Measurements from ENCODE around the gene FURIN. TPM values are rescaled to one million over a fixed set of nuclear protein-coding genes. Genes with fewer than 3 reads are reported as not detected.

The FURIN gene
- total RNA-seq, 1 experiment from 2014 or later: 35.1 TPM

DNA sequence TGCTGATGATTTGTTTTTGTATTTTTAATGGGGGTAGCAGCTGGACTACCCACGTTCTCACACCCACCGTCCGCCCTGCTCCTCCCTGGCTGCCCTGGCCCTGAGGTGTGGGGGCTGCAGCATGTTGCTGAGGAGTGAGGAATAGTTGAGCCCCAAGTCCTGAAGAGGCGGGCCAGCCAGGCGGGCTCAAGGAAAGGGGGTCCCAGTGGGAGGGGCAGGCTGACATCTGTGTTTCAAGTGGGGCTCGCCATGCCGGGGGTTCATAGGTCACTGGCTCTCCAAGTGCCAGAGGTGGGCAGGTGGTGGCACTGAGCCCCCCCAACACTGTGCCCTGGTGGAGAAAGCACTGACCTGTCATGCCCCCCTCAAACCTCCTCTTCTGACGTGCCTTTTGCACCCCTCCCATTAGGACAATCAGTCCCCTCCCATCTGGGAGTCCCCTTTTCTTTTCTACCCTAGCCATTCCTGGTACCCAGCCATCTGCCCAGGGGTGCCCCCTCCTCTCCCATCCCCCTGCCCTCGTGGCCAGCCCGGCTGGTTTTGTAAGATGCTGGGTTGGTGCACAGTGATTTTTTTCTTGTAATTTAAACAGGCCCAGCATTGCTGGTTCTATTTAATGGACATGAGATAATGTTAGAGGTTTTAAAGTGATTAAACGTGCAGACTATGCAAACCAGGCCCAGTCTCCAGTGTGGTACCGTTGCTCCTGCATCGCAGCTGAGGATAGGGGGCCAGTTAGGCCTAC, 14.6 kb downstream of the FURIN start:
- Histone ChIP-seq H3K56ac (ENCODE audit: insufficient read length, low read depth, low read length) (no peak overlapping the region), H2BK15ac (ENCODE audit: low read depth, low read length) (no peak overlapping the region), H2BK120ac (ENCODE audit: low read depth, low read length, poor library complexity, severe bottlenecking) (no peak overlapping the region), H3K18ac (ENCODE audit: insufficient read length, low read depth, low read length) (no peak overlapping the region), H3K4ac (ENCODE audit: low read depth, low read length) (no peak overlapping the region), H3K79me2 (ENCODE audit: insufficient read depth, low read length) (no peaks in the 10 kb centered on the region), H2BK5ac (ENCODE audit: insufficient read length, low read length) (no peak overlapping the region), H3K27me3 (ENCODE audit: insufficient read depth, low read length) (no peaks in the 10 kb centered on the region), H4K5ac (ENCODE audit: insufficient read length, low read depth, low read length) (no peak overlapping the region), H2AFZ (ENCODE audit: low read length) (no peak overlapping the region), H2BK12ac (ENCODE audit: insufficient read length, low read depth, low read length) (no peak overlapping the region), H4K20me1 (ENCODE audit: control insufficient read depth, insufficient read depth, insufficient read length) (no peaks in the 10 kb centered on the region), H4K91ac (ENCODE audit: insufficient read length, low read depth, low read length) (no peak overlapping the region), H3K79me1 (ENCODE audit: insufficient read depth, low read depth, low read length, poor library complexity, severe bottlenecking) (no peaks in the 10 kb centered on the region), H3K4me2 (ENCODE audit: insufficient read depth, insufficient read length, low read length) (no peak overlapping the region), H3T11ph (ENCODE audit: low read length) (no peak overlapping the region), H3K27ac (ENCODE audit: insufficient read length, low read depth, low read length) (no peak overlapping the region), H2BK20ac (ENCODE audit: low read depth, low read length, poor library complexity, severe bottlenecking) (no peak overlapping the region), H4K8ac (replicated peaks; ENCODE audit: insufficient read length, low read depth, low read length) (no peak overlapping the region), H3K9me3 (ENCODE audit: control insufficient read depth, low read depth, low read length) (no peaks in the 10 kb centered on the region), H3K14ac (ENCODE audit: insufficient read depth, low read length) (0 out of 2 replicates have a peak overlapping the region, but pooled peaks have one; percentile 19), H3K4me1 (ENCODE audit: insufficient read depth, low read length) (no peaks in the 10 kb centered on the region), H3K9ac (ENCODE audit: extremely low read depth, insufficient read length, low read length) (no peak overlapping the region), H3K23ac (ENCODE audit: insufficient read length, low read depth, low read length) (no peak overlapping the region), H3K23me2 (ENCODE audit: insufficient read length, low read depth, low read length, poor library complexity, severe bottlenecking) (peaks cover 7% of the 10 kb centered on the region), H2AK5ac (ENCODE audit: insufficient read length, low read length) (no peak overlapping the region)
- no peak for DNase-seq
- no CpG with 5 or more reads among the region's 13 CpGs for WGBS (ENCODE audit: extremely low coverage, insufficient read length, low lambda C conversion rate)
- H3K36me3 Mint-ChIP-seq (ENCODE audit: insufficient read depth in 1 of 3, low read depth in 3 of 3): peaks cover 9 to 26% (median 15%) of the 10 kb centered on the region in 3 experiments; a peak in 6 of 7 replicates
- no peaks in the 10 kb centered on the region for H3K27me3 Mint-ChIP-seq (ENCODE audit: low read depth)
- H3K4me3 Mint-ChIP-seq: no peak overlapping the region; a peak in 1 of 5 replicates
- no peaks in the 10 kb centered on the region for H3K9me3 Mint-ChIP-seq
- peaks cover 14 to 21% of the 10 kb centered on the region in 2 experiments for H3K4me1 Mint-ChIP-seq
- no peak for TF ChIP-seq CTCF (conservative IDR thresholded peaks at IDR 0.05)
- no peak overlapping the region for H3K27ac Mint-ChIP-seq
